HPDE6-E6E7 (cell line): Measurements from ENCODE around the gene CRMP1.
A peak's percentile ranks its signal among the peaks of the same experiment; 100 is the strongest.

Source experiments
- DNase-seq: peaks from one replicate; pipeline ENCODE4 v3.0.0; 2011; ENCODE audit warnings: missing footprints; ENCODE audit errors: extremely low spot score

Gene CRMP1

GRCh38 chr4:5796976-5797375 is 95.9 kb downstream of the CRMP1 start:
- DNase-seq: no peak

- DNase-seq: no peak
These were observed 97.3 kb downstream of the CRMP1 start for GRCh38 chr4:5795580-5795979.

- DNase-seq: no peak
These were observed 99.4 kb downstream of the CRMP1 start for GRCh38 chr4:5793514-5793913.

GRCh38 chr4:5791654-5792053 is 101.2 kb downstream of the CRMP1 start:
- no peak for DNase-seq

GRCh38 chr4:5790546-5790857 is 102.4 kb downstream of the CRMP1 start:
- DNase-seq: no peak

GRCh38 chr4:5789141-5789540 is 103.7 kb downstream of the CRMP1 start:
- no peak for DNase-seq

GRCh38 chr4:5788144-5788543 is 104.7 kb downstream of the CRMP1 start:
- DNase-seq: no peak

GRCh38 chr4:5787311-5787710 is 105.6 kb downstream of the CRMP1 start:
- DNase-seq: no peak

- DNase-seq: no peak
These were observed 106.8 kb downstream of the CRMP1 start for GRCh38 chr4:5785806-5786680.

GRCh38 chr4:5784960-5785611 is 107.8 kb downstream of the CRMP1 start:
- no peak for DNase-seq

- no peak for DNase-seq
These were observed 108.9 kb downstream of the CRMP1 start for GRCh38 chr4:5784021-5784420.

- DNase-seq: no peak
These were observed 109.4 kb downstream of the CRMP1 start for GRCh38 chr4:5783486-5783885.

- no peak for DNase-seq
These were observed 109.9 kb downstream of the CRMP1 start for GRCh38 chr4:5782829-5783476.

- DNase-seq: no peak
These were observed 111.2 kb downstream of the CRMP1 start for GRCh38 chr4:5781691-5782090.

GRCh38 chr4:5780831-5781480 is 111.9 kb downstream of the CRMP1 start:
- DNase-seq: no peak

- no peak for DNase-seq
These were observed 116.4 kb downstream of the CRMP1 start for GRCh38 chr4:5776510-5776909.

- DNase-seq: no peak
These were observed 118.4 kb downstream of the CRMP1 start for GRCh38 chr4:5774416-5775036.

- DNase-seq: peak; percentile 98
These were observed 119.7 kb downstream of the CRMP1 start for GRCh38 chr4:5773271-5773555.

GRCh38 chr4:5772528-5773270 is 120.2 kb downstream of the CRMP1 start:
- no peak for DNase-seq
